ENCODE results near the gene HDAC6.
"Not testable (repeated sequence)": the region's sequence is repeated elsewhere in the genome, so short reads cannot be mapped to it uniquely, and the experiment has no call there.

The HDAC6 gene

DNA sequence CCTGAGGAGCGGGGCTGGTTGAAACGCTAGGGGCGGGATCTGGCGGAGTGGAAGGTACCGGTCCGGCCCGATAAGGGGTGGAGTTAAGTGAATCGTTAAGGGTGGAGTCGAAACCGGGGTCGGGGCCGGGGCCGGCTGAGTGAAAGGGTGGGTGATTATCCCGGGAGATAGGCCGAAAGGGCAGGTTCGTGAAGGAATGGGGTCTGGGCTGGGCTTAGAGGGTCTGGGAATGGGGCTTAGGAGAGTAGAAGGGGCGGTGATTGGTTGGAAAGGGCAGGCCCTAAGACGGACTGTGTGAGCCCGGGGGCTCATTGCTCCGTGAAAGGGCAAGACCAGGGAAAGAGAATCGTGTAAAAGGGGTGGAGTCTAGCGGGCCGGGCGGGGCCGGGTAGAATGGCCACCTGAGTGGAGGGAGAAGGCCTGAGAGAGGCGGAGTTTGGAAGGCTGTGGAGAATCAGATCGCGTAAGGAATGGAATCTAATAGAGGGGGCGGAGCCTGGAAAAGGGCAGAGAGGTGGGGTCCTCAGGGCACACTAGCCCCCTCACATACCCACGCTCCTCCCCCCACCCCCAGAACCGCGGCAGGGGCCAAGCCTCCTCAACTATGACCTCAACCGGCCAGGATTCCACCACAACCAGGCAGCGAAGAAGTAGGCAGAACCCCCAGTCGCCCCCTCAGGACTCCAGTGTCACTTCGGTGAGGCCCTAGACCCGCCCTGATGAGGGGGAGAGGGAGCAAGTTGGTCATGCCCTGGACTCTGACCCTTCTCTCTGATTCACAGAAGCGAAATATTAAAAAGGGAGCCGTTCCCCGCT, 430 bp downstream of the HDAC6 start:
- no peaks in the 10 kb centered on the region for H3K27me3 Mint-ChIP-seq
- peak overlapping the region; percentile 96 for H3K4me3 Mint-ChIP-seq
- H3K27ac Mint-ChIP-seq = peak overlapping the region; percentile 98
- peaks cover 6% of the 10 kb centered on the region for H3K36me3 Mint-ChIP-seq
- peaks cover 31% of the 10 kb centered on the region for H3K4me1 Mint-ChIP-seq
- H3K9me3 Mint-ChIP-seq = no peaks in the 10 kb centered on the region

DNA sequence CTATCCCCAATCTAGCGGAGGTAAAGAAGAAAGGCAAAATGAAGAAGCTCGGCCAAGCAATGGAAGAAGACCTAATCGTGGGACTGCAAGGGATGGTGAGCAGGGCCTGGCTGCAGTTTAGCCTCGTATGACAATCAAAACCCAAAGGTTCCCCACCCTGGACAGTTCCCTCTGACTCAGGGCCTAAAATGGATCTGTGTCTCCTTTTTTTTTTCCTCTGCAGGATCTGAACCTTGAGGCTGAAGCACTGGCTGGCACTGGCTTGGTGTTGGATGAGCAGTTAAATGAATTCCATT, 986 bp downstream of the HDAC6 start:
- Mint-ChIP-seq H3K9me3 (no peaks in the 10 kb centered on the region), H3K4me3 (peak overlapping the region; percentile 96), H3K27me3 (no peaks in the 10 kb centered on the region), H3K36me3 (peaks cover 6% of the 10 kb centered on the region), H3K27ac (peak overlapping the region; percentile 4), H3K4me1 (peaks cover 31% of the 10 kb centered on the region)

DNA sequence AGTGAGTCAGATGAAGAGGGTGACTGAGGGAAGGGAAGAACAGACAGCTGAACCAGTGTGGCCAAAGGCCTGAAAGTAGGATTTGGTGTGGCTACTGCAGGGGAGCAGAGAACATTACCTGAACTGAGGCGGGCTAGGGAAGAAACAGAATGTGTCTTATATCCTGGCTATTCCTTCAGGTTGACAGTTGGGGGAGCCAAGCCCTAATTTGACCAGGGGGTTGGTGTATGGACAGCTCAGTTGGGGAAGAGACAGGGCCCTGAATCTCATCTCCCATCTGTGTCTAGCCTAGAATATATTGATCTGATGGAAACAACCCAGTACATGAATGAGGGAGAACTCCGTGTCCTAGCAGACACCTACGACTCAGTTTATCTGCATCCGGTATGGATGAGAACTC, 4.2 kb downstream of the HDAC6 start:
- H3K27ac Mint-ChIP-seq = peak overlapping the region; percentile 89
- H3K4me1 Mint-ChIP-seq = peaks cover 26% of the 10 kb centered on the region
- no peaks in the 10 kb centered on the region for H3K9me3 Mint-ChIP-seq
- H3K27me3 Mint-ChIP-seq = no peaks in the 10 kb centered on the region
- H3K36me3 Mint-ChIP-seq = peaks cover 6% of the 10 kb centered on the region
- peak overlapping the region; percentile 13 for H3K4me3 Mint-ChIP-seq

DNA sequence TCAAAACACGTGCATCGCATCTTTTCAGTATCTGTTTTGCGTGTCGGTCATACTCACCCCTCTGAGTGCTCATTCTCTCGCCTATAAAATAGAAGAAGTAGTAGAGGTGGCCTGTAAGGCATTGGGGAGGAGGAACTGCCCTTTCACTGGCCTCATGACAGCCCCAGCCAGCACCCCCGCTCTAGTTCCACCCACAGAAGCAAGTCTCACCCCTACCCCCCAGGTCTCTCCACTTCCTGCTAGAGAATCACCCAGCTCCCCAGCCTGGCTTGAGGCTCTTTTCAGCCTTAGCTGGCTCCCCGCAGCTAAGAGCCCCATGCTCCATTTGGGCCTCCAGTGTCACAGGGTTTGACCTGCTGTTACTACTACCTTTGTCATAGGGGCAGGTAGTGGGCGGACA, 11.8 kb downstream of the HDAC6 start:
- Mint-ChIP-seq H3K27me3 (no peaks in the 10 kb centered on the region), H3K27ac (no peak overlapping the region), H3K36me3 (peaks cover 7% of the 10 kb centered on the region), H3K4me1 (no peaks in the 10 kb centered on the region), H3K4me3 (no peak overlapping the region), H3K9me3 (no peaks in the 10 kb centered on the region)

DNA sequence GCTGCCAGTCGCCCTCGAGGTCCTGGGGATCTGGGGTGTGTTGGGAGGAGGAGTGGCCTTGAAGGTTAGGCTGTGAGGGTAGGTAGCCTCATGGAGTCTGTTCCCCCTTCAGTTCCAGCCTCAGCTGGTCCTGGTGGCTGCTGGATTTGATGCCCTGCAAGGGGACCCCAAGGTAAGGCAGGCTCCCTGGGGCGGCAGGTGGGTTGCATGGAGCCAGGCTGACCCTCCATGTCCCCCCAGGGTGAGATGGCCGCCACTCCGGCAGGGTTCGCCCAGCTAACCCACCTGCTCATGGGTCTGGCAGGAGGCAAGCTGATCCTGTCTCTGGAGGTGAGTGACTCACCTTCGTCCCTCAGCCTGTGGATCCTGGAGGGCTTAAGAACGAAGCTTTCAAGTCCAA, 12.9 kb downstream of the HDAC6 start:
- Mint-ChIP-seq H3K4me1 (no peaks in the 10 kb centered on the region), H3K36me3 (peaks cover 7% of the 10 kb centered on the region)

DNA sequence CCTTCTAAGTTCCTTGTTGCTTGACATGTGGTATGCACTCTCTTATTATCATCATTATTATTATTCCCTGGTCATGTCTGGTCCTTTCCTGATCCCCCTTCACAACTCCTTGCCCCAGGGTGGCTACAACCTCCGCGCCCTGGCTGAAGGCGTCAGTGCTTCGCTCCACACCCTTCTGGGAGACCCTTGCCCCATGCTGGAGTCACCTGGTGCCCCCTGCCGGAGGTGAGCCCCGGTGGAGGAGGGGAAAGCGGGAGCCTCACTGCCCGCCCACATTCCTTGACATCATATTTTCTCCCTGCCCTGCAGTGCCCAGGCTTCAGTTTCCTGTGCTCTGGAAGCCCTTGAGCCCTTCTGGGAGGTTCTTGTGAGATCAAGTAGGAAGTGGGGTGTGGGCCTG, 13.4 kb downstream of the HDAC6 start:
- no peaks in the 10 kb centered on the region for H3K4me1 Mint-ChIP-seq

More for the DNA sequence above, 12.9 kb downstream of the HDAC6 start:
- H3K27me3 Mint-ChIP-seq = no peaks in the 10 kb centered on the region
- no peak overlapping the region for H3K27ac Mint-ChIP-seq
- H3K4me3 Mint-ChIP-seq = no peak overlapping the region
- no peaks in the 10 kb centered on the region for H3K9me3 Mint-ChIP-seq

DNA sequence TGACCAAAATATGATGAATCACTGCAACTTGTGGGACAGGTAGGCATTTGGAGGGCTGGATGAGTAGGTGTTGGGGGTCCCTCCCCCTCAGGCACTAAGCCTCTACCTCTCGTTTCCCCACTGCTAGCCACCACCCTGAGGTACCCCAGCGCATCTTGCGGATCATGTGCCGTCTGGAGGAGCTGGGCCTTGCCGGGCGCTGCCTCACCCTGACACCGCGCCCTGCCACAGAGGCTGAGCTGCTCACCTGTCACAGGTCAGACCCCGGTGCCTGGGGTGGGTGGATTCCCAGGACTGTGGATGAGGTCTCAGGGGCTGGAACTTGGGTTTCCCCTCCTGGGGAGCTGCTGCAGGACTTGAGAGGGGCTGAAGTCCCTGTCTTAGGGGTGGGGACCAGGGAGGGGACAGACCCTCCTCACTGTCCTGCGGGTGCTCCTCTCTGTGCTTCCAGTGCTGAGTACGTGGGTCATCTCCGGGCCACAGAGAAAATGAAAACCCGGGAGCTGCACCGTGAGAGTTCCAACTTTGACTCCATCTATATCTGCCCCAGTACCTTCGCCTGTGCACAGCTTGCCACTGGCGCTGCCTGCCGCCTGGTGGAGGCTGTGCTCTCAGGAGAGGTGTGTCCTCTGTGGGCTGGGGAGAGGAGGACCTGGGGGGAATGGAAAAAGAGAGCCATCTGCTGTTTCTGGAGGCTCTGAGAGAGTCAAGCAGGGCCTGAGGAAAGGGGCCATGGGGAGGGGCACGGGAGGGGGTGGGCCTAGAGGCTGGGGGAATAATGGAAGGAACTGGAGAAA, 14.3 kb downstream of the HDAC6 start:
- no peaks in the 10 kb centered on the region for H3K27me3 Mint-ChIP-seq
- peaks cover 9% of the 10 kb centered on the region for H3K36me3 Mint-ChIP-seq
- H3K27ac Mint-ChIP-seq = no peak overlapping the region
- no peaks in the 10 kb centered on the region for H3K4me1 Mint-ChIP-seq
- H3K9me3 Mint-ChIP-seq = no peaks in the 10 kb centered on the region
- no peak overlapping the region for H3K4me3 Mint-ChIP-seq

More for the DNA sequence above, 13.4 kb downstream of the HDAC6 start:
- no peaks in the 10 kb centered on the region for H3K27me3 Mint-ChIP-seq
- H3K36me3 Mint-ChIP-seq = peaks cover 9% of the 10 kb centered on the region
- H3K9me3 Mint-ChIP-seq = no peaks in the 10 kb centered on the region
- no peak overlapping the region for H3K27ac Mint-ChIP-seq
- no peak overlapping the region for H3K4me3 Mint-ChIP-seq

DNA sequence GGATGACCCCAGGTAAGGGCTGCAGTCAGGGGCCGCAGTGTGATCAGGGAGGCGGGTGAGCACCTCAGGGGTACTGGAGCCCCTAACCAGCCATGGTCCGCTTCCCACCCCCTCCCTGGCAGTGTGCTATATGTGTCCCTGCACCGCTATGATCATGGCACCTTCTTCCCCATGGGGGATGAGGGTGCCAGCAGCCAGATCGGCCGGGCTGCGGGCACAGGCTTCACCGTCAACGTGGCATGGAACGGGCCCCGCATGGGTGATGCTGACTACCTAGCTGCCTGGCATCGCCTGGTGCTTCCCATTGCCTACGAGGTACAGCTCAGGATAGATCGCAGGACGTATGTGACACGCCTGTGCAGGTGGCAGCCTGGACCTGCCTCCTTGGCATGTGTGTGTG, 16.2 kb downstream of the HDAC6 start:
- peaks cover 6% of the 10 kb centered on the region for H3K36me3 Mint-ChIP-seq
- H3K27me3 Mint-ChIP-seq = no peaks in the 10 kb centered on the region
- H3K4me3 Mint-ChIP-seq = no peak overlapping the region
- H3K4me1 Mint-ChIP-seq = no peaks in the 10 kb centered on the region
- no peak overlapping the region for H3K27ac Mint-ChIP-seq
- no peaks in the 10 kb centered on the region for H3K9me3 Mint-ChIP-seq

DNA sequence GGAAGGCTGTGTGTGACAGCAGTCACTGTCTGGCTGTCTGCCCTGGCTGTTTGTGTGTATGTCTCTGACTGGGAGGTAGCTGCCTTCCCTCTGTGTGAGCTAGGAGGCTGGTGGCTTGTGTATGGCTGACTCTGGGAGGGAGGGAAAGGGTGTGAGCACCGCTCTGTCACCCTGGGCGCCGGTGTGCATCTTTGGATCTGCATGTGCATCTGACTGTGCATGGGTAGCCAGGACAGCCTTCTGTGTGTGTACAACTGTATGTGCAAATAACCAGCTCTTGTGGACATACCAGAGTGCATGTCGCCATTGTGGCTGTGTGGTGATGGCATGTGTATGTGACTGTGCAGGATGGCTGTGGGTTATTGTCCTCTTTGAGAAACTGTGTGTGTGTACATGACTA, 17.0 kb downstream of the HDAC6 start:
- Mint-ChIP-seq H3K4me1 (no peaks in the 10 kb centered on the region), H3K27me3 (no peaks in the 10 kb centered on the region), H3K36me3 (peaks cover 5% of the 10 kb centered on the region), H3K27ac (no peak overlapping the region), H3K9me3 (no peaks in the 10 kb centered on the region), H3K4me3 (no peak overlapping the region)

DNA sequence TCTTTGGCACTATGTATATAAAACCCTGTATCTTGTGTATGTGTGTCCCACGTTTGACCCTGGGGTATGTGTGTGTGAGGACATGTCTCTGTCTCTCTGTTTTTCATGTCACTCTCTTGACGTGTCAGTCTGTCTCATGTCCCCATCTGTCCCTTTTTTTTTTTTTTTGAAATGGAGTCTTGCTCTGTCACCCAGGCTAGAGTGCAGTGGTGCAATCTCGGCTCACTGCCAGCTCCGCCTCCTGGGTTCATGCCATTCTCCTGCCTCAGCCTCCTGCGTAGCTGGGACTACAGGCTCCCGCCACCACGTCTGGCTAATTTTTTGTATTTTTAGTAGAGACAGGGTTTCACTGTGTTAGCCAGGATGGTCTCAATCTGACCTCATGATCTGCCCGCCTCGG, 17.5 kb downstream of the HDAC6 start:
- not testable (repeated sequence) for H3K27ac Mint-ChIP-seq, H3K9me3 Mint-ChIP-seq, H3K4me1 Mint-ChIP-seq, H3K4me3 Mint-ChIP-seq, H3K36me3 Mint-ChIP-seq, H3K27me3 Mint-ChIP-seq

DNA sequence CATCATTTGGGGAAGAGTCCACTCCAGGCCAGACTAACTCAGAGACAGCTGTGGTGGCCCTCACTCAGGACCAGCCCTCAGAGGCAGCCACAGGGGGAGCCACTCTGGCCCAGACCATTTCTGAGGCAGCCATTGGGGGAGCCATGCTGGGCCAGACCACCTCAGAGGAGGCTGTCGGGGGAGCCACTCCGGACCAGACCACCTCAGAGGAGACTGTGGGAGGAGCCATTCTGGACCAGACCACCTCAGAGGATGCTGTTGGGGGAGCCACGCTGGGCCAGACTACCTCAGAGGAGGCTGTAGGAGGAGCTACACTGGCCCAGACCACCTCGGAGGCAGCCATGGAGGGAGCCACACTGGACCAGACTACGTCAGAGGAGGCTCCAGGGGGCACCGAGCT, 21.2 kb downstream of the HDAC6 start:
- Mint-ChIP-seq H3K9me3 (no peaks in the 10 kb centered on the region), H3K27me3 (peaks cover 3% of the 10 kb centered on the region), H3K27ac (no peak overlapping the region), H3K4me3 (no peak overlapping the region), H3K36me3 (peaks cover 2% of the 10 kb centered on the region), H3K4me1 (peaks cover 6% of the 10 kb centered on the region)

DNA sequence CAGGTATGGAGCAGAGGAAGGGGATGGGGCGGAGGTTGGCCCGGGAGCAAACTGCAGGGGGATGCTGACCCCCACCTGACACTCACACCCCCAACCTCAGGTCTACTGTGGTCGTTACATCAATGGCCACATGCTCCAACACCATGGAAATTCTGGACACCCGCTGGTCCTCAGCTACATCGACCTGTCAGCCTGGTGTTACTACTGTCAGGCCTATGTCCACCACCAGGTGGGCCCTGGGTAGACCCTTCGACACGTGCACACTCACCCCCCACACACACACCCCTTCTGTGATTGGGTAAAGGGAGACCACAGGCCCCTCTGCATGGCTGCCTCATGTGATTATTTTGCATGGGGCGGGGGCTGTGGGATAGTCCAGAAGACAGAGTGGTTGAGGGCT, 22.2 kb downstream of the HDAC6 start:
- Mint-ChIP-seq H3K27me3 (peaks cover 7% of the 10 kb centered on the region), H3K27ac (no peak overlapping the region), H3K4me3 (no peak overlapping the region), H3K9me3 (no peaks in the 10 kb centered on the region), H3K36me3 (peaks cover 2% of the 10 kb centered on the region), H3K4me1 (peaks cover 6% of the 10 kb centered on the region)

DNA sequence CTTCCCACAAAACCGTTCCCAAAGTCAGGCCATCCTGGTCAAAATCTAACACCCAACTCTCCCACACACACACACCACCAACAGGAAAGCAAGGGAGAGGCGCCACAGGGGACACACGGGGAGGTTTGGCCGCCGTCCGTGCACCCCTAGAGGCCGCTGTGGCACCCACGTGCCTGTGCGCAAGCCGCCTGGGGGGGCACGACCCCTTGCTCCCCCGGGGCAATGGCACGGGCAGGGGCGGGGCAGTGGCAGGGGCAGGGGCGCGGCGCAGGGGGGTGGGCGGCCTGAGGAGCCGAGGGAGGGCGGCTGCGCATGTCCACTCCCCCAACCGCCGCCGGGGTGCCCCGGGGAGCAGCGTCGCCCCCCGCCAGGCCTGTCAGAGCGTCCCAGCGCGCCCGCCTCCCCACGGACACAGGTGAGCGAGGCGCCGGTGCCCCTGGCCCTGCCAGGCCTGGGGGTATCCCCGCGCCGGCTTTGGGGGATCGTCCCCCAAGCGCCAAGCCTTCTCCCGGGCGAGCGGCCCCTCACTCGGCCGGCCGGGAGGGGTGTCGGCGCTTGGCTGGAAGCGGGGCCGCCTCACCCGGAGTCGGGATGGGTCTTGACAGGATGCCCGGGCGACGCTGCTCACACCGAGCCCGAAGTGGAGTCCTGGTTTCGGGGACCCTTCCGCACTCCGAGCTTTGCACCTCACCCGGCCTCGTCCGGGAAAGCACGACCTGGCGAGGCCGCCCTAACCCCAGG, 24.4 kb downstream of the HDAC6 start, which contains the start of gene ERAS:
Gene ERAS, plus strand, starts transcription at position 379 of the 741 bp plus-strand sequence. CDS start 2,611 bp downstream, outside the sequence.
- Mint-ChIP-seq H3K4me1 (peaks cover 10% of the 10 kb centered on the region), H3K27me3 (peaks cover 15% of the 10 kb centered on the region), H3K36me3 (no peaks in the 10 kb centered on the region), H3K9me3 (no peaks in the 10 kb centered on the region), H3K4me3 (peak within 1 kb of the TSS; percentile 47), H3K27ac (no peak within 1 kb of the TSS)

DNA sequence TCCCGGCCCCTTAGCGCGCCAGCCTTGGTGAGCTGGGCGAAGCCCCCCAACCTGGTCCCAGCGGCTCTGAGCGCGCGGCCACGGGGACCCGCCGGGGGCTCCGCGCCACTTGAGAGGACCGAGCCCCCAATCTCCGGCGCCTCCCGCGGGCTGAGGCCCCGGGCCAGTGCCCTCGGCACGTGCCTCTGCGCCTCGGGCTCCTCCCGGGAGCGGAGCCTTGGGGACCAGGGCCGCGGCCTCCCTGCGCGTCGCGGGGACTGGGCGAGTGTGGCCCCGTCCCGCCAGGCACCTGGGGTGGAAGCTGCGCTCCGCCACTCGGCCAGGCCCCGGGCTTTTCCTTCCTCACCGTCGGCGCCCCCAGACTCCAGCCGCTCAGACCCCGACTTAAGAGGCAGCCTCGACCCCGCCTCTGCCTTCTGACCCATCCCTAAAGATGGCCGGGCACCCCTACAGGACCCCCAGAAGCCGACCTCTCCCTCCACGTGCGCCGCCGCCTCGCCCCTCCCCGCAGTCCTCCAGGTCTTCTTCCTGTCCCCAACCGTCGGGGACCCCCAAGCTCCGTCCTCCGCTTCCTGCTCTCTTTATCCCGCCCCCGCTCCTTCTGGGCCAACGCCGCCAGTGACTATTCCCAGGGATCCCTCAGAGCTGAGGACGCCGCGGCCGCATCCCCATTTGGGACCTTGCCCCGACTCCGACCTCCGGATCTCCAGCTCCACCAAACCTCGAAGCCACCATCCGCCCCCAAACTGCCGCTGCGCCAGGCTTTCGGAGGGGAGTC, 25.2 kb downstream of the HDAC6 start:
- no peak overlapping the region for H3K27ac Mint-ChIP-seq
- no peaks in the 10 kb centered on the region for H3K36me3 Mint-ChIP-seq
- H3K9me3 Mint-ChIP-seq = no peaks in the 10 kb centered on the region
- peaks cover 15% of the 10 kb centered on the region for H3K27me3 Mint-ChIP-seq
- peak overlapping the region; percentile 19 for H3K4me3 Mint-ChIP-seq
- peaks cover 10% of the 10 kb centered on the region for H3K4me1 Mint-ChIP-seq

DNA sequence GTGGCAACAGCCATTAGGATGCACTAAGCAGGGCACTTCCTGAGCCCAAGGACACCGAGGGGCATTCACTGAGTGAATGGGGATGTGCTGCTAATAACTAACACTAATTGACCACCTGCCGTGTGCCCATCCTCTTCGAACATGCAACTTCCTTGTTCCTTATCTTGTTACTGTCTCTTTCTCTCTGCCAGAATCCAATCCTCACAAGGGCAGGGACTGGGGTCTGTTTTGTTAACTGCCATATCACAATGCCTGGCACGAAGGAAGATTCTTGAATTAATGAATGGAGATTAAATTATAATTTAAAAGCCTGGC, 25.7 kb downstream of the HDAC6 start:
- Mint-ChIP-seq H3K27ac (no peak overlapping the region), H3K9me3 (no peaks in the 10 kb centered on the region), H3K4me3 (peak overlapping the region; percentile 19), H3K27me3 (peaks cover 15% of the 10 kb centered on the region), H3K4me1 (peaks cover 10% of the 10 kb centered on the region), H3K36me3 (no peaks in the 10 kb centered on the region)

All from activated naive CD4-positive, alpha-beta T cell treated with anti-CD3 and anti-CD28 coated beads, Interleukin-2, amount 50 U/mL, for 24 hours (primary cell).